Spinal cord (tissue), 10 donors: ENCODE results near the gene ISL1. TPM values are rescaled to one million over a fixed set of nuclear protein-coding genes. Genes with fewer than 3 reads are reported as not detected.

Experiments used
- DNase-seq, 6 donors: peaks; one replicate each; pipeline versions ENCODE4 v3.0.0 to v3.0.0-alpha.2; 2013 to 2015; ENCODE audit warnings: low spot score in 6 of 6, low read depth in 4 of 6
- H3K27ac ChIP-seq: one replicate; pipeline ENCODE4 v1.5.1; 2013; ENCODE audit warnings: low read depth, low read length, control low read depth
- H3K27me3 ChIP-seq: one replicate; pipeline ENCODE4 v1.6.1; 2013; ENCODE audit warnings: low read length; ENCODE audit not compliant: control insufficient read depth, insufficient read depth
- H3K36me3 ChIP-seq: one replicate; pipeline ENCODE4 v1.6.1; 2013; ENCODE audit warnings: low read length; ENCODE audit not compliant: control insufficient read depth, insufficient read depth
- H3K4me1 ChIP-seq: one replicate; pipeline ENCODE4 v1.6.1; 2013; ENCODE audit warnings: low read length; ENCODE audit not compliant: control insufficient read depth, insufficient read depth
- H3K4me3 ChIP-seq: one replicate; pipeline ENCODE4 v1.5.1; 2013; ENCODE audit warnings: low read depth, low read length, control low read depth
- H3K9me3 ChIP-seq: one replicate; pipeline ENCODE4 v1.6.1; 2013; ENCODE audit warnings: low read length; ENCODE audit not compliant: control insufficient read depth, insufficient read depth
- WGBS: methylation state at CpG from one replicate; pipeline ENCODE4 v1.1.5; 2013; ENCODE audit warnings: missing lambda C conversion rate; ENCODE audit not compliant: insufficient coverage; 5-methylcytosine and 5-hydroxymethylcytosine counted together
- polyA plus RNA-seq, 2 donors: library from polyadenylated mRNA; unstranded; fragments of 120-200 nt; gene quantifications; one replicate each; pipeline ENCODE4 v1.2.1, GENCODE V29; 2013; ENCODE audit not compliant: insufficient read length in 2 of 2
- total RNA-seq, 2 donors: library from RNA; depleted of rRNA in 1 of 2; stranded (reverse); fragments of 120-200 nt in 1 of 2; fragments of >200 nt in 1 of 2; gene quantifications; one replicate each; pipeline versions ENCODE4 v1.2.3 to v1.2.4, GENCODE V29; 2013 to 2014
- donor health status: healthy.

The ISL1 gene
- total and polyA plus RNA-seq, 4 donors: 1.0 to 7.1 (median 4.3) TPM

DNA sequence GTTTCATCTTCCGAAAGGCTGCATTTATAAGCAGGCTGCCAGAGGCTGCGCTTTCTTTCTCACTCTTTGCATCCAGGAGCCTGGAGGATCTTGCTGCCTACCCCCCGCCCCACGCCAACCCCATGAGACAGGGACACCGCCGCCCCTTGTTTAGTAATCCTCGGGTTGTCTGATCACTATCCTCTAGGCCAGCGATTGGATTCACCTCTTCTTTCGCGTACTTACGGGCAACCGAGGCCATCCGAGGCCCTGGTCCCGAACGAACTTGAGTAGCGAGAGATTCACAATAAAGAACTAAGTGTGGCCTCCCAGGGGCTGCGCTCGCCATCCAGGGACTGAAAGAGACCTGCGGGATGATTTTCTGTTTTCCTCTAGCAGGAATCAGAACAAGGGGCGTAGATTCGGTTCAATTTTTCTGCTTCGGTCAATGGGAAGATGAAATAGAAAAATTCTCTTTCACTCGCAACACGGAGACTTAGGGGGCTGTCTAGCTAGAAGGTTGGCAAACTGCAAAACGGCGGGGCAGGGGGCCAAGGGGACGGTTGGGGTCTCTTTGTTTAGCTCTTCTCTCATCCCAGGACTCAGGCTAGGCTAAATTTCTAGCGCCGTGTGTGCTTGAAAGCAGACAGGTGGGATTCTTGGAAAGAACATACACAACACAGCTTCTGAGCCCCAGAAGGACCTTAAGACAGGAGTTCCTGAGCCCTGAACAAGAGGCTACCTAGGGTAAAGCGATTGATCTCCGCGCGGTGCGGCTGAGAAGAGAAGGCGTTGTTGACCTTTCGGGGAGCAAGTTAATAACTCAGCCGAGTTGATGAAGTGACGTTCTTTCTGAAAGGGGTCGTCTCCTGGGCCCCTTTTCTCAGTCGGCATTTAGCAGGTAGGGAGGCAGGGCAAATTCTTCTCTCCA lies 5.8 kb upstream of the ISL1 start:
- Histone ChIP-seq H3K4me1 (peaks cover 20% of the 10 kb centered on the region), H3K4me3 (no peak overlapping the region), H3K36me3 (no peaks in the 10 kb centered on the region), H3K27ac (no peak overlapping the region), H3K9me3 (peaks cover 1% of the 10 kb centered on the region), H3K27me3 (peaks cover 75% of the 10 kb centered on the region)
- 1% methylated on average over 29 of the region's 40 CpGs for WGBS
- DNase-seq: peak in 2 of 6 donors; percentile 34 to 36

DNA sequence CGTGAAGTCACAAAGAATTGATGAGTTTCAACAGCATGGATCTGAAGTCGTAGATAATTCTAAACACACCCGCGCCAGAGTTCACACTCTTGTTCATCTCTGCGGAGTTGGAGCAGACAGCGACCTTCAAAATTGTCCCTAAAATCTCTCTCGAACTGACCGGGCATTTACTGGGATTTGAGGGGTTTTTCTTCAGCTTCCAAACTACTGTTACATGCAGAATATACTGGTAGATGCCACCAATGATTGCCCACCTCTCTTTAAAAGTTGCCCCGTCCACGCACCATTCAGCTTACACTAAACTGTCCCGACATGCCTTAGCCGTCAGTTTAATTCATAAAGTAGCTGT lies 5.2 kb upstream of the ISL1 start:
- WGBS: 2% methylated on average over 6 of the region's 12 CpGs
- Histone ChIP-seq H3K36me3 (no peaks in the 10 kb centered on the region), H3K9me3 (peaks cover 1% of the 10 kb centered on the region), H3K4me1 (peaks cover 26% of the 10 kb centered on the region), H3K27ac (no peak overlapping the region), H3K4me3 (no peak overlapping the region), H3K27me3 (peaks cover 81% of the 10 kb centered on the region)
- DNase-seq: peak in 1 of 6 donors; percentile 28

DNA sequence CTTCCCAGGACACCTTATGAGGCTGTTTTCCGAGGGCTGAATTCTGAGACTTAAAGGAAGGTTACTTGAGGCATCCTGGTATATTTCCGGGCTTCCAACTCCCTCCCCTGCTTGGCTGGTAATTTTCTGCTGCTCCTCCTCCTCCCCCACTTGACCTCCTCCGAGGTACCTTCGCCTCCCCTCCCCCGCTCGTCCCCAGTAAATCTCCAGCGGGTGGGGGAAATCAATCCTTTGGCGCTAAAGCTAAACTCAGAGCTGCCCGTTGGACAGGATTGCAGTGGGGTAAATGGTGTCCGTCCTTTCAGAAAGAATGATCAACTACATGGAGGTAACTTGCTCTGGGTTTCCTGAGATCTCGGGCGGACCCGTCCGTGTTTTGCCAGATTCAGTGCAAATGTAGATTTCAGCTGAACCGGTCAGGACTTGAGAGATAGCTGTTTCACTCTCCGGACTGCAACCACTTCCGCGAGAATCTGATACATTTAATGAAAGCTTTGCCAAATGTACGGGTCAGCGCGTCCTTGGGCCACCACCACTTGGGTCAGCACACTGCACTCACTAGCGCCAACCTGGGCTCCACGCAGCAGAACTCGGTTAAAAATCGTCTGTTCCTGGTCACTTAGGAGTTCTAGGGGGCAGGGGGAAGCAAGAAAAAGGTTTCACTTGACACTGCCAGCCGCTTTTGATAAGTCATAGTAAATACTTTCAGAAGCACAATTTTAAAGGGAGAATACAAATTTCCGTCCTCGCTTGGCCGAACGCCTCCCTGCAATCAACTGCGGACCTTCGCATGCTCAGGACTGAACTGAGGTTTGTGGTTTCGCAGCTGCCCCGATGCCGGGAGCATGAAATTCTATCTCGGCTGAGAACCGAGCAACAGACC lies 4.6 kb upstream of the ISL1 start:
- DNase-seq: peak in 2 of 6 donors; percentile 55 to 56
- Histone ChIP-seq H3K36me3 (no peaks in the 10 kb centered on the region), H3K27me3 (peaks cover 88% of the 10 kb centered on the region), H3K27ac (no peak overlapping the region), H3K4me3 (no peak overlapping the region), H3K9me3 (peaks cover 1% of the 10 kb centered on the region), H3K4me1 (peaks cover 33% of the 10 kb centered on the region)
- WGBS: under 1% methylated on average over 30 of the region's 37 CpGs

DNA sequence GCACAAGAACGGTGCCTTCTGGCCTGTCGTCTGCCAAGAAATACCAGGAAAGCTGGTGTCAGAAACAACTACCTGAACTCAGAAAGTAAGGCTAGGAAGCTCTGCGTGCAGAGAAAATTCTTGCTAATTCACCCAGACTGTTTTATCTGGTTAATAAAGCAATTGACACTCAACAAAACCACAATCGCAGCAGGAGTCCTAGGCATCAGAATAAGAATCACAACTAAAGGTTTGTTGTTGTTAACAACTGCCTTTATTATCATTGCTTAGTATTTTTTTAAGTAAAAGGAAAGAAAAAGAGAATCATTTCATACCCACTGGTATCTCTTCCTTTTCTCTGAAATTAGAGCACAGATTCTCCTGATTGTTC lies 3.9 kb upstream of the ISL1 start:
- DNase-seq: peak in 1 of 6 donors; percentile 55
- peaks cover 1% of the 10 kb centered on the region for H3K9me3 ChIP-seq
- WGBS: 0% methylated on average over 2 of the region's 4 CpGs
- H3K4me1 ChIP-seq: peaks cover 34% of the 10 kb centered on the region
- no peak overlapping the region for H3K4me3 ChIP-seq
- no peaks in the 10 kb centered on the region for H3K36me3 ChIP-seq
- peaks cover 91% of the 10 kb centered on the region for H3K27me3 ChIP-seq
- H3K27ac ChIP-seq: no peak overlapping the region

DNA sequence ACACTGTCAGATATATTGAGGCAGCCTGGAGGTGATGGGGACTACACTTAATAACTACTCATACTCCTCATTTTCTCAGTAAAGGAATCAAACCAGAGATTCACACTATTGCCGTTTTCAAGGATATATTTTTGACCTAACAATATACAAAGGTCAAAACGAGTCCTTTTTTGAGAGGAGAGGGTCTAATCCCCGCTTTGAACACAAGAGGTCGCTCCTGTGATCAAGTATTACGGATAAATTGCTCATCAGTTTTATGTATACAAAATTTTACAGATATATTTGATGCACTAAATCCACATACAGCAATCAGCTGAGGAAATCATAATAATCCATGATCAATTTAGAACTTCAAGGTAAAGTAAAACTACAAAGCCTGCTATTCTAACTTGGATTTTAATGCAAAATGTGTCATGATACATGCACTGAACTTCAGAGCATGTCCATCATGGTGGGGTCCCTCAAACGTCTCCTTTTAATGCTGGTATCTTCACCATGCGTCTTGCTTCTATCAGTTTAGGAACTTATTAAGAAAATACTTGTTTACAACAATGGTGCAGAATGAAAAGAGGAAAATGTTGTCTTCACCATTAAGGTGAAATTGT lies 2.5 kb upstream of the ISL1 start:
- WGBS: no CpG with 5 or more reads among the region's 7 CpGs
- Histone ChIP-seq H3K36me3 (no peaks in the 10 kb centered on the region), H3K9me3 (peaks cover 1% of the 10 kb centered on the region), H3K4me1 (peaks cover 34% of the 10 kb centered on the region), H3K27me3 (peaks cover 96% of the 10 kb centered on the region), H3K4me3 (no peak overlapping the region), H3K27ac (no peak overlapping the region)
- DNase-seq: peak in 2 of 6 donors; percentile 58 to 72

DNA sequence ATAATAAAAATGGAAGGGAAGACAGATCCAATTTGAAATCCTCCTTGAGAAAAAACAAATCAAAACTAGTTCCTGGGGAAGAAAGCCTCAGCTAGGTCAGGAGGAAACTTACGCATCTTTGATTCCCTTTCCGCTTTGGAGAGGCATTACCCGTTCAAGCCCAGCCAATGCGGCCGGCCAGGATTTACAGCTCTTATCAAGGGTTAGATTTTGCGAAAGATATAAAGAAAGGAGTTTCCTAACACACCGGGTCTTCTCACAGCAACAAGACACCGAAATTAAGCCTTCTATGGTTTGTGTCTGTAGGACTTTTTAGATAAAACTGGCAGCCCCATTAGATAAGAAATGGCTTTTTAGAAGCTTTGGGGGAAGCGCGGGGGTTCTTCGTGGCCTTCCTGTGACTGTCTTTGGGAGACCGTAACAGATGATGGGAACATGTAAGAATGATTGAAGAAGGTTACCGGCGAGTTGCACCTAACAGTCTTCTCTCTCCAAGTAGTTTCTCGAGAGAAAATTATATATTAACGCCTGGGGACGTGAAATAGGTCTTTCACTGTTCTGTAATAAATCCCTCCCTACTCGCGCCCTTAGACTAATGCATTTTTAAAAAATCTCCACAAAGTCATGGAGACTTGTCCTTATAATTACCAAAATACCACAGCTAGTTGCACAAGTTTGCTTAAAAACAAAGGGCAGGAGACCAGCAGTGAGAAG lies 1.3 kb upstream of the ISL1 start:
- H3K4me1 ChIP-seq: peaks cover 34% of the 10 kb centered on the region
- DNase-seq: peak in 1 of 6 donors; percentile 44
- no peaks in the 10 kb centered on the region for H3K9me3 ChIP-seq
- H3K27me3 ChIP-seq: peaks cover 100% of the 10 kb centered on the region
- 0% methylated on average over 3 of the region's 19 CpGs for WGBS
- no peak overlapping the region for H3K4me3 ChIP-seq
- H3K27ac ChIP-seq: no peak overlapping the region
- H3K36me3 ChIP-seq: no peaks in the 10 kb centered on the region

DNA sequence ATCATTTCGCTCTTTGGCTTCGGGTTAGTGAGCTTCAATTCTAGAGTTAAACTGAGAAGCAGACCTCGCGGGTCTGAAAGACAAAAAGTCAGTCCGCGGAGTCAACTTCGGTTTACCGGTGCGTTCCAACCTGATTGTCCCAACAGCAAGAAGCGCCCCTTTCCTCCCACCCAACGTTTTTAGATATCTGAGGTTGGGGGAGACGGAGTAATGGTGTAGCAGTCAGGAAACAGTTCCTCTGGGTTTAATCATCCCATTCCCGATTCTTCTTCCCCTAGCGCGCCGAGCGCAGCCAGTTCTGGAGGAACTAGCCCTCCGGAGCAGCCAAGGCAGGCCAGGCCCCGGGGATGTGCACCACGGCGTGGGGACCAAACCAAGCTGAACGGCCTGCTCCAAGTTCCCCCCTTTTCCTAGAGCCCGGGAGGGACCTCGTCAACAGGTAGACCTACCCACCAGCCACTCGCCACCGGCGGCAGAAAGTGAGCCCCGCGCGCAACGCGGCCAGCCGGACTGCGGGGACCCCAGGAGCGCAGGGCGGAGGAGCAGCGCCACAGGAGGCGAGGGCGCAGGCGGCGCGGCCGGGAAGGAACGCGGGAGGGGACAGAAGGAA lies 622 bp upstream of the ISL1 start:
- peak in 1 of 6 donors; percentile 27 for DNase-seq
- peaks cover 33% of the 10 kb centered on the region for H3K4me1 ChIP-seq
- H3K27ac ChIP-seq: no peak overlapping the region
- no peaks in the 10 kb centered on the region for H3K9me3 ChIP-seq
- under 1% methylated on average over 35 of the region's 45 CpGs for WGBS
- peaks cover 100% of the 10 kb centered on the region for H3K27me3 ChIP-seq
- peak overlapping the region; percentile 43 for H3K4me3 ChIP-seq
- no peaks in the 10 kb centered on the region for H3K36me3 ChIP-seq

DNA sequence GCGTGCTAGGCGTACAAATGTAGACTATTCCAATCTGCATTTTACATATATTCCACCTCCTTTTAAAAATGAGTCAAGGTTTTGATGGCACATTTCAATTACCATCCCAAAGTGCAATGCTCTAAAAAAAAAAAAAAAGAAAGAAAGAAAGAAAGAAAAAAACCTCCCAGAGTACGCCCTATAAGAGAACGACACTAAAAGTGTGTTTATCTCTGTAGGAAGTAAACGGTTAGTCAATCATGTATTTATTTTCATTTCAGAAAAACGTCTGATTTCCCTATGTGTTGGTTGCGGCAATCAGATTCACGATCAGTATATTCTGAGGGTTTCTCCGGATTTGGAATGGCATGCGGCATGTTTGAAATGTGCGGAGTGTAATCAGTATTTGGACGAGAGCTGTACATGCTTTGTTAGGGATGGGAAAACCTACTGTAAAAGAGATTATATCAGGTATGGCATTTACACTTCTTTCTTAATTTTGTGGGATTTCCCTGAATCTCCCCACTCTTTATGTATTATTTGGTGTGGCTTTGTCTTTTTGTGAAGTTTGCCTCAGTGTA lies 1.1 kb downstream of the ISL1 start:
- H3K27ac ChIP-seq: no peak overlapping the region
- WGBS: 0% methylated on average over 1 of the region's 12 CpGs
- DNase-seq: peak in 2 of 6 donors; percentile 34 to 47
- H3K27me3 ChIP-seq: peaks cover 100% of the 10 kb centered on the region
- H3K9me3 ChIP-seq: no peaks in the 10 kb centered on the region
- H3K4me1 ChIP-seq: peaks cover 25% of the 10 kb centered on the region
- no peaks in the 10 kb centered on the region for H3K36me3 ChIP-seq
- H3K4me3 ChIP-seq: no peak overlapping the region
